H1 (cell line): ENCODE data around the gene ENTPD6. TPM values are rescaled to one million over a fixed set of nuclear protein-coding genes. Genes with fewer than 3 reads are reported as not detected.

Experiments
- CBX8 ChIP-seq: fragments of 300-800, 300-1000 bp; sonication (generic); IDR thresholded peaks from 2 replicates; pipeline ENCODE4 v1.7.1; 2016; ENCODE audit warnings: low read depth, low read length, borderline replicate concordance
- JUND ChIP-seq: IDR thresholded peaks from 2 replicates; pipeline ENCODE4 v1.6.1; 2011; ENCODE audit warnings: mild to moderate bottlenecking, improper control_type of control experiment, low read length
- RAD21 ChIP-seq, 2 experiments: IDR thresholded peaks in 1 of 2; conservative IDR thresholded peaks in 1 of 2; 2 replicates each; pipeline ENCODE4 v1.6.1; 2011; ENCODE audit warnings: low read depth in 2 of 2, low read length in 2 of 2, improper control_type of control experiment in 1 of 2, inconsistent platforms in 1 of 2, mild to moderate bottlenecking in 1 of 2, moderate library complexity in 1 of 2
- TAF1 ChIP-seq: IDR thresholded peaks from 2 replicates; pipeline ENCODE4 v1.6.1; 2011; ENCODE audit warnings: mild to moderate bottlenecking, low read depth, low read length
- polyA plus RNA-seq, 7 experiments: library from polyadenylated mRNA; depleted of rRNA in 3 of 7; stranded (reverse) in 5 of 7; unstranded in 2 of 7; fragments of >200 nt in 5 of 7; fragments of 200-250 nt in 2 of 7; gene quantifications; 1 replicate in 5 of 7; 2 replicates in 1 of 7; 4 replicates in 1 of 7; pipeline versions ENCODE4 v1.2.1 to v1.2.3, GENCODE V29; 2011 to 2013; ENCODE audit warnings: missing spikeins in 2 of 7, mixed read lengths in 2 of 7
- total RNA-seq: library from RNA; stranded (reverse); fragmentation: NEBNext Ultra II Directional; extraction: Animal tissue kit (Norgen Biotek cat#: 25700); gene quantifications from 2 replicates; pipeline ENCODE4 v1.2.1, GENCODE V29; 2021
- TF ChIP-seq, protein P1 (sequence below), 3 experiments: IDR thresholded peaks; 1 replicate in 2 of 3; 2 replicates in 1 of 3; pipeline versions ENCODE4 v1.5.1 to v1.6.1; 2011; ENCODE audit warnings: low read length in 3 of 3, mild to moderate bottlenecking in 3 of 3, inconsistent platforms in 2 of 3, low read depth in 1 of 3, moderate library complexity in 1 of 3; ENCODE audit not compliant: insufficient read depth in 1 of 3; ENCODE audit errors: control extremely low read depth in 1 of 3

Gene ENTPD6
- total and polyA plus RNA-seq, 2 of the 8 experiments (the other 6 are each of a cell fraction or from before 2014, with no cell fraction given), result 47.8 to 57.3 TPM

DNA sequence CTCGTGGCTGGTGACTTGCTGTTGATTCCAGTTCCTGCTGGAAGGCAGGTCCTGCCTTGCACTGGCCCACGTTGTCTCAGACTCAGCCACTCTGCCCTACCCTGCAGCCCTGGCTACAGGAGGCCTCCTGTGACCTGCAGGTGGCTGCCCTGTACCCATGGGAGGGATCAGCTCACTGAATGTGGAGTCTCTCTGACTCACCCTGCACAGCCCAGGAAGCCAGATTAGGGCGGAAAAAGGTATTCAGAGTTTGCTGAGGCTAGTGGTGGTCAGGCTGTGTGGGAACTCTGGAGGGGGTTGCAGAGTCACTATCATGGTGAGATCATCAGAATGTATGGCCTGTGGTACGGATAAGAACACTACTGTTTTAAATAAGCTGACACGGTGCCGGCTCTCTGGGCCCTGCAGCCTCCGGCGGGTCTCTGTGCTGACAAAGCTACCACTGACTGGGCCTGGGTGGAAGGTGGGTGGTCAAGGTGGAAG lies 27.7 kb downstream of the ENTPD6 start (continued):
- no peak; a peak in 1 of 4 replicates for TF ChIP-seq RAD21 (IDR thresholded peaks at IDR 0.05 in 1 of 2, conservative IDR thresholded peaks at IDR 0.05 in 1 of 2; ENCODE audit: low read depth in 2 of 2, low read length in 2 of 2)
- no peak for TF ChIP-seq CBX8
- TF ChIP-seq, protein P1, sequence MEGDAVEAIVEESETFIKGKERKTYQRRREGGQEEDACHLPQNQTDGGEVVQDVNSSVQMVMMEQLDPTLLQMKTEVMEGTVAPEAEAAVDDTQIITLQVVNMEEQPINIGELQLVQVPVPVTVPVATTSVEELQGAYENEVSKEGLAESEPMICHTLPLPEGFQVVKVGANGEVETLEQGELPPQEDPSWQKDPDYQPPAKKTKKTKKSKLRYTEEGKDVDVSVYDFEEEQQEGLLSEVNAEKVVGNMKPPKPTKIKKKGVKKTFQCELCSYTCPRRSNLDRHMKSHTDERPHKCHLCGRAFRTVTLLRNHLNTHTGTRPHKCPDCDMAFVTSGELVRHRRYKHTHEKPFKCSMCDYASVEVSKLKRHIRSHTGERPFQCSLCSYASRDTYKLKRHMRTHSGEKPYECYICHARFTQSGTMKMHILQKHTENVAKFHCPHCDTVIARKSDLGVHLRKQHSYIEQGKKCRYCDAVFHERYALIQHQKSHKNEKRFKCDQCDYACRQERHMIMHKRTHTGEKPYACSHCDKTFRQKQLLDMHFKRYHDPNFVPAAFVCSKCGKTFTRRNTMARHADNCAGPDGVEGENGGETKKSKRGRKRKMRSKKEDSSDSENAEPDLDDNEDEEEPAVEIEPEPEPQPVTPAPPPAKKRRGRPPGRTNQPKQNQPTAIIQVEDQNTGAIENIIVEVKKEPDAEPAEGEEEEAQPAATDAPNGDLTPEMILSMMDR (IDR thresholded peaks at IDR 0.05; ENCODE audit: control extremely low read depth in 1 of 3, insufficient read depth in 1 of 3, low read depth in 1 of 3, low read length in 3 of 3), result peak in 1 of 3 experiments; percentile 7; a peak in 1 of 4 replicates
- peak; percentile 50; the same call in 1 of the 2 replicates for TF ChIP-seq JUND
- TF ChIP-seq TAF1, result 0 out of 2 replicates have a peak, but pooled peaks have one; percentile 23
